Keratinocyte (primary cell): ENCODE results near the gene EHHADH.

ENCODE experiments used
- CTCF ChIP-seq, 3 experiments: IDR thresholded peaks in 1 of 3; conservative IDR thresholded peaks in 1 of 3; optimal IDR thresholded peaks in 1 of 3; 2 replicates in 2 of 3; 3 replicates in 1 of 3; pipeline versions ENCODE3 to v1.5.1; 2011; ENCODE audit warnings: low read length in 3 of 3, mild to moderate bottlenecking in 3 of 3, moderate library complexity in 2 of 3, control low read depth in 1 of 3, inconsistent platforms in 1 of 3; ENCODE audit not compliant: insufficient read depth in 2 of 3; ENCODE audit errors: extremely low read depth in 1 of 3
- EZH2 ChIP-seq: IDR thresholded peaks from one replicate; pipeline ENCODE4 v1.6.1; 2012; ENCODE audit warnings: inconsistent platforms, mild to moderate bottlenecking, low read length, moderate library complexity

GRCh38 chr3:185212559-185212958, 41.3 kb downstream of the EHHADH start:
- TF ChIP-seq CTCF (optimal IDR thresholded peaks at IDR 0.05 in 1 of 3, IDR thresholded peaks at IDR 0.05 in 1 of 3, conservative IDR thresholded peaks at IDR 0.05 in 1 of 3; ENCODE audit: extremely low read depth in 1 of 3, insufficient read depth in 2 of 3, low read length in 3 of 3) = no peak
- TF ChIP-seq EZH2 = no peak
